HCT116 (cell line): ENCODE data around the gene FARP1. TPM values are rescaled to one million over a fixed set of nuclear protein-coding genes. Genes with fewer than 3 reads are reported as not detected.

Experiments
- ATAC-seq: fragments of 200-7000 bp; cut with Tn5 transposase; 2 replicates; pipeline ENCODE4 v1.9.1; 2020; ENCODE audit warnings: mild to moderate bottlenecking, moderate library complexity
- BruUV-seq: library from RNA; stranded (reverse); fragments of 400-500 nt; replicated peaks from 2 replicates; lab custom pipeline; 2021; lab: Mats Ljungman, UMichigan
- CTCF ChIA-PET: fragments of 300-600 bp; sonication (Branson Sonifier 250); formaldehyde crosslinking; loops from one replicate; lab custom pipeline; 2021; ENCODE audit warnings: antibody characterized with exemption; lab: Charles Lee
- POLR2A ChIA-PET: fragments of 300-600, 350-600 bp; sonication (Branson Sonifier 250); formaldehyde crosslinking; loops from one replicate; lab custom pipeline; 2021; ENCODE audit warnings: antibody characterized with exemption; lab: Charles Lee
- RAD21 ChIA-PET, 2 experiments: fragments of 300-600 bp; sonication (Branson Sonifier 250); formaldehyde crosslinking; loops; one replicate each; lab custom pipeline; 2023; ENCODE audit warnings: low total read pairs in 2 of 2; ENCODE audit not compliant: uncharacterized antibody in 2 of 2, unreplicated experiment in 2 of 2, low non-redundant PET in 1 of 2; lab: Charles Lee
- DNase-seq: peaks from one replicate; pipeline ENCODE4 v3.0.0-alpha.2; 2010; ENCODE audit warnings: low read depth, low spot score
- H2AFZ ChIP-seq: fragments of 200-600 bp; shearing (Covaris generic), sonication (generic); 2 replicates; pipeline ENCODE4 v1.6.1; 2017; ENCODE audit warnings: low read depth, mixed run types, mixed read lengths, antibody characterized with exemption, low read length; ENCODE audit not compliant: poor library complexity, severe bottlenecking
- H3K27ac ChIP-seq: 2 replicates; pipeline ENCODE4 v1.5.1; 2012; ENCODE audit warnings: low read depth, low read length
- H3K27me3 ChIP-seq: fragments of 200-600 bp; sonication (generic); 2 replicates; pipeline ENCODE4 v1.6.1; 2016; ENCODE audit warnings: mixed run types, low read length, mixed read lengths; ENCODE audit not compliant: insufficient read depth
- H3K36me3 ChIP-seq, 2 experiments: fragments of 200-500 bp in 1 of 2; fragments of 200-600 bp in 1 of 2; sonication (Bioruptor generic) in 1 of 2; sonication (generic) in 1 of 2; 2 replicates each; pipeline versions ENCODE4 v1.5.1 to v1.6.1; 2014 to 2016; ENCODE audit warnings: low read length in 2 of 2, inconsistent platforms in 1 of 2, mixed read lengths in 1 of 2, mixed run types in 1 of 2; ENCODE audit not compliant: insufficient read depth in 2 of 2, control insufficient read depth in 1 of 2
- H3K4me1 ChIP-seq, 2 experiments: fragments of 200-600 bp in 1 of 2; sonication (generic) in 1 of 2; 2 replicates each; pipeline versions ENCODE4 v1.5.1 to v1.6.1; 2012 to 2017; ENCODE audit warnings: low read length in 2 of 2, inconsistent platforms in 1 of 2, mild to moderate bottlenecking in 1 of 2, mixed read lengths in 1 of 2, mixed run types in 1 of 2, moderate library complexity in 1 of 2; ENCODE audit not compliant: insufficient read depth in 2 of 2, control insufficient read depth in 1 of 2
- H3K4me2 ChIP-seq: fragments of 200-600 bp; sonication (generic); 2 replicates; pipeline ENCODE4 v1.6.1; 2017; ENCODE audit warnings: mixed run types, low read length, mixed read lengths
- H3K4me3 ChIP-seq, 2 experiments: fragments of 200-600 bp in 1 of 2; sonication (generic) in 1 of 2; replicated peaks in 1 of 2; 2 replicates each; pipeline ENCODE4 v1.5.1; 2011 to 2016; ENCODE audit warnings: low read length in 2 of 2, control low read depth in 1 of 2, low read depth in 1 of 2, mild to moderate bottlenecking in 1 of 2, mixed read lengths in 1 of 2, mixed run types in 1 of 2
- H3K79me2 ChIP-seq: fragments of 200-600 bp; sonication (generic); 2 replicates; pipeline ENCODE4 v1.6.1; 2017; ENCODE audit warnings: mild to moderate bottlenecking, mixed run types, low read length, moderate library complexity, mixed read lengths; ENCODE audit not compliant: insufficient read depth
- H3K9ac ChIP-seq: fragments of 200-600 bp; sonication (generic); 2 replicates; pipeline ENCODE4 v1.6.1; 2016; ENCODE audit warnings: low read length, mixed read lengths
- H3K9me2 ChIP-seq: fragments of 200-600 bp; sonication (generic), shearing (Covaris generic); 2 replicates; pipeline ENCODE4 v1.6.1; 2017; ENCODE audit warnings: mixed run types, mild to moderate bottlenecking, moderate library complexity; ENCODE audit not compliant: insufficient read depth
- H3K9me3 ChIP-seq, 2 experiments: fragments of 200-500 bp in 1 of 2; fragments of 200-600 bp in 1 of 2; sonication (Bioruptor generic) in 1 of 2; sonication (generic) in 1 of 2; 2 replicates each; pipeline ENCODE4 v1.6.1; 2014 to 2017; ENCODE audit warnings: low read length in 2 of 2, mixed read lengths in 2 of 2, inconsistent platforms in 1 of 2, low read depth in 1 of 2, mild to moderate bottlenecking in 1 of 2, mixed run types in 1 of 2, moderate library complexity in 1 of 2; ENCODE audit not compliant: control insufficient read depth in 1 of 2, insufficient read depth in 1 of 2
- H4K20me1 ChIP-seq: fragments of 200-600 bp; sonication (generic), shearing (Covaris generic); 2 replicates; pipeline ENCODE4 v1.6.1; 2017; ENCODE audit warnings: mixed run types, mild to moderate bottlenecking, moderate library complexity; ENCODE audit not compliant: insufficient read depth
- CEBPB ChIP-seq: IDR thresholded peaks from 2 replicates; pipeline ENCODE4 v1.6.1; 2012; ENCODE audit warnings: low read depth
- EGR1 ChIP-seq: IDR thresholded peaks from 2 replicates; pipeline ENCODE4 v1.6.1; 2012; ENCODE audit warnings: low read depth
- ELF1 ChIP-seq: IDR thresholded peaks from 2 replicates; pipeline ENCODE4 v1.6.1; 2012; ENCODE audit warnings: low read depth, borderline replicate concordance
- EZH2 ChIP-seq: fragments of 200-600 bp; sonication (generic); IDR thresholded peaks from 2 replicates; pipeline ENCODE4 v1.6.1; 2017; ENCODE audit warnings: antibody characterized with exemption, mixed run types
- EZH2phosphoT487 ChIP-seq: fragments of 200-600 bp; IDR thresholded peaks from 2 replicates; pipeline ENCODE4 v1.6.1; 2018; ENCODE audit warnings: antibody characterized with exemption, borderline replicate concordance
- FOSL1 ChIP-seq: IDR thresholded peaks from 2 replicates; pipeline ENCODE4 v1.6.1; 2012; ENCODE audit warnings: low read depth
- JUND ChIP-seq: IDR thresholded peaks from 2 replicates; pipeline ENCODE4 v1.6.1; 2012
- POLR2A ChIP-seq: IDR thresholded peaks from 2 replicates; pipeline ENCODE4 v1.7.0; 2011; ENCODE audit warnings: borderline replicate concordance; ENCODE audit not compliant: insufficient read depth, insufficient read length; ENCODE audit errors: extremely low read depth
- SIN3A ChIP-seq: IDR thresholded peaks from 2 replicates; pipeline ENCODE4 v1.6.1; 2012; ENCODE audit warnings: low read depth
- SRF ChIP-seq: IDR thresholded peaks from 2 replicates; pipeline ENCODE4 v1.6.1; 2012; ENCODE audit warnings: low read depth
- TCF7L2 ChIP-seq: IDR thresholded peaks from 2 replicates; pipeline ENCODE4 v1.7.0; 2011; ENCODE audit warnings: borderline replicate concordance, inconsistent platforms; ENCODE audit not compliant: insufficient read depth, insufficient read length; ENCODE audit errors: extremely low read depth
- YY1 ChIP-seq: IDR thresholded peaks from 2 replicates; pipeline ENCODE4 v1.6.1; 2011; ENCODE audit warnings: low read length, low read depth, moderate library complexity, mild to moderate bottlenecking; ENCODE audit not compliant: insufficient replicate concordance; ENCODE audit errors: extremely low read depth
- ZFX ChIP-seq: fragments of 450-650 bp; IDR thresholded peaks from 2 replicates; pipeline ENCODE4 v1.6.1; 2017
- ZNF274 ChIP-seq: fragments of 200-500 bp; sonication (Bioruptor generic); IDR thresholded peaks from 2 replicates; pipeline ENCODE4 v1.6.1; 2014; ENCODE audit warnings: mild to moderate bottlenecking, low read depth, low read length, inconsistent platforms
- intact Hi-C: fragments of 100-400 bp; cut with micrococcal nuclease; formaldehyde crosslinking; loops from 2 replicates; pipeline ENCODE4 v1.10.0; 2022
- total RNA-seq: library from RNA; stranded (reverse); gene quantifications from one replicate; pipeline ENCODE4 v1.2.1, GENCODE V29; 2021; ENCODE audit not compliant: unreplicated experiment
- TF ChIP-seq, protein P1 (sequence below): IDR thresholded peaks from 2 replicates; pipeline ENCODE4 v1.6.1; 2012
- TF ChIP-seq, protein P2 (sequence below), 3 experiments: fragments of 200-600 bp in 1 of 3; sonication (generic) in 1 of 3; IDR thresholded peaks in 2 of 3; conservative IDR thresholded peaks in 1 of 3; 2 replicates each; pipeline ENCODE4 v1.5.1; 2012 to 2017; ENCODE audit warnings: low read depth in 2 of 3, low read length in 2 of 3, antibody characterized with exemption in 1 of 3, borderline replicate concordance in 1 of 3, control low read depth in 1 of 3, mild to moderate bottlenecking in 1 of 3, mixed read lengths in 1 of 3, mixed run types in 1 of 3, moderate library complexity in 1 of 3; ENCODE audit not compliant: insufficient read depth in 1 of 3
- TF ChIP-seq, protein P3 (sequence below): IDR thresholded peaks from 2 replicates; pipeline ENCODE4 v1.6.1; 2011; ENCODE audit warnings: mild to moderate bottlenecking, low read length, moderate library complexity; ENCODE audit not compliant: insufficient replicate concordance; ENCODE audit errors: extremely low read depth
- TF ChIP-seq, protein P4 (sequence below): IDR thresholded peaks from 2 replicates; pipeline ENCODE4 v1.6.1; 2012

FARP1 gene
- total RNA-seq, 1 experiment from 2014 or later = 30.5 TPM

DNA sequence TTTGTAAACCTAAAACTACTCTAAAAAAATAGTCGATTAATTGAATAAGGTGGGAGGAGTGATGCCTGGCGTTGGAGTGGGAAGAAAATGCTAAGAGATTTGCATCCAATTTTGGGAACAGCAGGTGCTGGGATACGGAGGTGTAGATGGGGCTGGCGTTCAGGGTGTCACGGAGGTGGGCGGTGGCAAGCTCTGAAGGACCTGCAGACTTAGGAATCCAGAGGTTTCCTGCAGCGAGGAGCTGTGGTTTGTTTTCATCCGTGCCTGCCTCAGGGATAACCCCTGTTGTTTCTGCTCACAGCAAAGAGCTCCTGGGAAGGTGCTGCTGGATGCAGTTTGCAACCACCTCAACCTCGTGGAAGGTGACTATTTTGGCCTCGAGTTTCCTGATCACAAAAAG is 200.6 kb downstream of the FARP1 start:
- Histone ChIP-seq H3K9me2 (no peaks in the 10 kb centered on the region), H3K4me3 (no peak overlapping the region), H3K4me1 (no peaks in the 10 kb centered on the region), H3K27me3 (no peaks in the 10 kb centered on the region), H3K79me2 (no peaks in the 10 kb centered on the region), H3K36me3 (no peaks in the 10 kb centered on the region), H3K27ac (no peak overlapping the region), H3K9me3 (no peaks in the 10 kb centered on the region), H2AFZ (no peak overlapping the region)
- ChIA-PET POLR2A (no interaction called here), RAD21 (no interaction called here), CTCF (no interaction called here)
- DNase-seq = no peak
- no peak for TF ChIP-seq ZFX
- TF ChIP-seq YY1 = no peak
- no peak for TF ChIP-seq POLR2A
- TF ChIP-seq, protein P1, sequence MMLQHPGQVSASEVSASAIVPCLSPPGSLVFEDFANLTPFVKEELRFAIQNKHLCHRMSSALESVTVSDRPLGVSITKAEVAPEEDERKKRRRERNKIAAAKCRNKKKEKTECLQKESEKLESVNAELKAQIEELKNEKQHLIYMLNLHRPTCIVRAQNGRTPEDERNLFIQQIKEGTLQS = no peak
- no peak for TF ChIP-seq ZNF274
- TF ChIP-seq EZH2 = no peak
- TF ChIP-seq SRF = no peak
- no peak for TF ChIP-seq FOSL1
- TF ChIP-seq ELF1 = no peak
- TF ChIP-seq, all 23 proteins: peak for 0
- H3K9ac ChIP-seq = no peak overlapping the region
- ATAC-seq = no peak
- BruUV-seq = no TSS peak
- intact Hi-C loops = no loop called here
- no peaks in the 10 kb centered on the region for H4K20me1 ChIP-seq
- H3K4me2 ChIP-seq = no peak overlapping the region

DNA sequence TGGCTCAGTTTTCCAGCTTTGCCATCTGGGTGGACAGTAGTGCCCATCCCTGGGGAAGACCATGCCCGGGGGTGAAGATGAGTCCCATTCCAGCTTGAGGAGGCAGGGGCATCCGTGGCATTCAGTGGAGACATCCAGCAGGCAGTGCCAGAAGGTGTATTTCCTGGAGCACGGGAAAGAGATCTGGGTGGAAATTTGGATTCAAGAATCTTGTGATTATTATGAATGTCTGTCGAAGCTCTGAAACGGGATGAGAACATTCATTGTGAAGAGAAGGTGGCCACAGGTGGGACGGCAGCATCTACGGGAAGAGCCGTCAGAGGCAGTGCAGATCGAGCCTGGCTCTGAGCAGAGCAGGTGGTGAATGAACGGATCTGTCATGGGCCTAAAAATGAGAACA is 201.5 kb downstream of the FARP1 start:
- Histone ChIP-seq H3K36me3 (no peaks in the 10 kb centered on the region), H3K9ac (no peak overlapping the region), H3K4me1 (no peaks in the 10 kb centered on the region), H3K27ac (no peak overlapping the region), H4K20me1 (no peaks in the 10 kb centered on the region), H3K4me3 (no peak overlapping the region), H3K9me2 (no peaks in the 10 kb centered on the region), H3K27me3 (no peaks in the 10 kb centered on the region), H3K4me2 (no peak overlapping the region), H2AFZ (no peak overlapping the region), H3K9me3 (no peaks in the 10 kb centered on the region), H3K79me2 (no peaks in the 10 kb centered on the region)
- ATAC-seq (no peak), DNase-seq (no peak)
- POLR2A ChIA-PET = no interaction called here
- RAD21 ChIA-PET = no interaction called here
- BruUV-seq = no TSS peak
- intact Hi-C loops = no loop called here
- CTCF ChIA-PET = no interaction called here
- TF ChIP-seq, protein P2, sequence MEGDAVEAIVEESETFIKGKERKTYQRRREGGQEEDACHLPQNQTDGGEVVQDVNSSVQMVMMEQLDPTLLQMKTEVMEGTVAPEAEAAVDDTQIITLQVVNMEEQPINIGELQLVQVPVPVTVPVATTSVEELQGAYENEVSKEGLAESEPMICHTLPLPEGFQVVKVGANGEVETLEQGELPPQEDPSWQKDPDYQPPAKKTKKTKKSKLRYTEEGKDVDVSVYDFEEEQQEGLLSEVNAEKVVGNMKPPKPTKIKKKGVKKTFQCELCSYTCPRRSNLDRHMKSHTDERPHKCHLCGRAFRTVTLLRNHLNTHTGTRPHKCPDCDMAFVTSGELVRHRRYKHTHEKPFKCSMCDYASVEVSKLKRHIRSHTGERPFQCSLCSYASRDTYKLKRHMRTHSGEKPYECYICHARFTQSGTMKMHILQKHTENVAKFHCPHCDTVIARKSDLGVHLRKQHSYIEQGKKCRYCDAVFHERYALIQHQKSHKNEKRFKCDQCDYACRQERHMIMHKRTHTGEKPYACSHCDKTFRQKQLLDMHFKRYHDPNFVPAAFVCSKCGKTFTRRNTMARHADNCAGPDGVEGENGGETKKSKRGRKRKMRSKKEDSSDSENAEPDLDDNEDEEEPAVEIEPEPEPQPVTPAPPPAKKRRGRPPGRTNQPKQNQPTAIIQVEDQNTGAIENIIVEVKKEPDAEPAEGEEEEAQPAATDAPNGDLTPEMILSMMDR (IDR thresholded peaks at IDR 0.05 in 2 of 3, conservative IDR thresholded peaks at IDR 0.05 in 1 of 3; ENCODE audit: borderline replicate concordance in 1 of 3, insufficient read depth in 1 of 3, low read depth in 2 of 3, low read length in 2 of 3) = no peak
- TF ChIP-seq EGR1 (no peak), EZH2phosphoT487 (no peak), ELF1 (no peak), CEBPB (no peak), SIN3A (no peak), ZFX (no peak), SRF (no peak), TCF7L2 (no peak), JUND (no peak), POLR2A (no peak), YY1 (no peak)
- TF ChIP-seq, protein P3, sequence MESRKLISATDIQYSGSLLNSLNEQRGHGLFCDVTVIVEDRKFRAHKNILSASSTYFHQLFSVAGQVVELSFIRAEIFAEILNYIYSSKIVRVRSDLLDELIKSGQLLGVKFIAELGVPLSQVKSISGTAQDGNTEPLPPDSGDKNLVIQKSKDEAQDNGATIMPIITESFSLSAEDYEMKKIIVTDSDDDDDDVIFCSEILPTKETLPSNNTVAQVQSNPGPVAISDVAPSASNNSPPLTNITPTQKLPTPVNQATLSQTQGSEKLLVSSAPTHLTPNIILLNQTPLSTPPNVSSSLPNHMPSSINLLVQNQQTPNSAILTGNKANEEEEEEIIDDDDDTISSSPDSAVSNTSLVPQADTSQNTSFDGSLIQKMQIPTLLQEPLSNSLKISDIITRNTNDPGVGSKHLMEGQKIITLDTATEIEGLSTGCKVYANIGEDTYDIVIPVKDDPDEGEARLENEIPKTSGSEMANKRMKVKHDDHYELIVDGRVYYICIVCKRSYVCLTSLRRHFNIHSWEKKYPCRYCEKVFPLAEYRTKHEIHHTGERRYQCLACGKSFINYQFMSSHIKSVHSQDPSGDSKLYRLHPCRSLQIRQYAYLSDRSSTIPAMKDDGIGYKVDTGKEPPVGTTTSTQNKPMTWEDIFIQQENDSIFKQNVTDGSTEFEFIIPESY = no peak
- TF ChIP-seq, protein P4, sequence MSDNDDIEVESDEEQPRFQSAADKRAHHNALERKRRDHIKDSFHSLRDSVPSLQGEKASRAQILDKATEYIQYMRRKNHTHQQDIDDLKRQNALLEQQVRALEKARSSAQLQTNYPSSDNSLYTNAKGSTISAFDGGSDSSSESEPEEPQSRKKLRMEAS = no peak
